Kidney epithelial cell (primary cell): Measurements from ENCODE around the gene CD27. TPM values are rescaled to one million over a fixed set of nuclear protein-coding genes. Genes with fewer than 3 reads are reported as not detected.

ENCODE experiments used
- DNase-seq: peaks from one replicate; pipeline ENCODE4 v3.0.0-alpha.2; 2010; ENCODE audit warnings: low read depth
- H3K27me3 ChIP-seq: 2 replicates; pipeline ENCODE4 v1.6.0; 2011; ENCODE audit warnings: low read length; ENCODE audit not compliant: control insufficient read depth, insufficient read depth
- H3K36me3 ChIP-seq: 2 replicates; pipeline ENCODE4 v1.5.1; 2011; ENCODE audit warnings: low read length; ENCODE audit not compliant: control insufficient read depth, insufficient read depth
- H3K4me3 ChIP-seq: 2 replicates; pipeline ENCODE4 v1.5.1; 2011; ENCODE audit warnings: low read depth, mild to moderate bottlenecking, control low read depth, low read length
- total RNA-seq: library from RNA; depleted of rRNA; stranded (reverse); fragments of >200 nt; gene quantifications from 2 replicates; pipeline ENCODE4 v1.2.3, GENCODE V29; 2015
- TF ChIP-seq, protein P1 (sequence below): IDR thresholded peaks from 2 replicates; pipeline ENCODE4 v1.5.1; 2011; ENCODE audit warnings: mild to moderate bottlenecking, moderate library complexity, low read length, control low read depth, inconsistent platforms; ENCODE audit not compliant: insufficient read depth, poor library complexity, severe bottlenecking

Gene CD27
- not detected in 2 replicates for total RNA-seq

DNA sequence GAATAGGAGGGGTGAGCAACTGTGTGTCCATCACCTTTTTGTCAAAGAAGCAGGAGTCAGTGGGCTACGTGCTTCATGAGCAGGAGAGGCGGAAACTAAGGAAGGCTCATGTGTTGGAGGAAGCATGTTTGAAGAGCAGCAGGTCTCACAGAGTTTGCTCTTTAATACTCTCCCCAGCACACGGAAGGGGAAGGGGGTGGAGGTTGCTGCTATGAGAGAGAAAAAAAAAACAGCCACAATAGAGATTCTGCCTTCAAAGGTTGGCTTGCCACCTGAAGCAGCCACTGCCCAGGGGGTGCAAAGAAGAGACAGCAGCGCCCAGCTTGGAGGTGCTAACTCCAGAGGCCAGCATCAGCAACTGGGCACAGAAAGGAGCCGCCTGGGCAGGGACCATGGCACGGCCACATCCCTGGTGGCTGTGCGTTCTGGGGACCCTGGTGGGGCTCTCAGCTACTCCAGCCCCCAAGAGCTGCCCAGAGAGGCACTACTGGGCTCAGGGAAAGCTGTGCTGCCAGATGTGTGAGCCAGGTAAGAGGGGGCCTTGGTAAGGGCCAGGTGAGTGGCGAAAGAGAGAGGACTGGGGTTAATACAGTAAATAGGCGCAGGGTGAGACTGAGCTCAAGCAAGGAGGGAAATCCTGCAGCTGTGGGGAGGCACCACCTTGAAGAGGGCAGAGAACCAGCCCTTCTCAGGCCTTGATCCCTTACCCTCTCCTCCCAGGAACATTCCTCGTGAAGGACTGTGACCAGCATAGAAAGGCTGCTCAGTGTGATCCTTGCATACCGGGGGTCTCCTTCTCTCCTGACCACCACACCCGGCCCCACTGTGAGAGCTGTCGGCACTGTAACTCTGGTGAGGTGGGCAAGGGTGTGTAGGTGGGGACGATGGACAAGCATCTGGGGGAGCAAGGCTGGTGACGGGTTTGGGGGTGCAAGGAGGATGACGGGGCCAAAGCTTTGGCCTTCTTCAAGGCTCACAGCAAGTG is at the start of gene CD27:
Gene CD27, plus strand, starts transcription at position 252 of the 985 bp plus-strand sequence. Its CDS starts 141 bp downstream, at position 393.
- no peak within 1 kb of the TSS for H3K4me3 ChIP-seq
- no peaks in the 10 kb centered on the region for H3K27me3 ChIP-seq
- H3K36me3 ChIP-seq: no peaks in the 10 kb centered on the region
- TF ChIP-seq, protein P1, sequence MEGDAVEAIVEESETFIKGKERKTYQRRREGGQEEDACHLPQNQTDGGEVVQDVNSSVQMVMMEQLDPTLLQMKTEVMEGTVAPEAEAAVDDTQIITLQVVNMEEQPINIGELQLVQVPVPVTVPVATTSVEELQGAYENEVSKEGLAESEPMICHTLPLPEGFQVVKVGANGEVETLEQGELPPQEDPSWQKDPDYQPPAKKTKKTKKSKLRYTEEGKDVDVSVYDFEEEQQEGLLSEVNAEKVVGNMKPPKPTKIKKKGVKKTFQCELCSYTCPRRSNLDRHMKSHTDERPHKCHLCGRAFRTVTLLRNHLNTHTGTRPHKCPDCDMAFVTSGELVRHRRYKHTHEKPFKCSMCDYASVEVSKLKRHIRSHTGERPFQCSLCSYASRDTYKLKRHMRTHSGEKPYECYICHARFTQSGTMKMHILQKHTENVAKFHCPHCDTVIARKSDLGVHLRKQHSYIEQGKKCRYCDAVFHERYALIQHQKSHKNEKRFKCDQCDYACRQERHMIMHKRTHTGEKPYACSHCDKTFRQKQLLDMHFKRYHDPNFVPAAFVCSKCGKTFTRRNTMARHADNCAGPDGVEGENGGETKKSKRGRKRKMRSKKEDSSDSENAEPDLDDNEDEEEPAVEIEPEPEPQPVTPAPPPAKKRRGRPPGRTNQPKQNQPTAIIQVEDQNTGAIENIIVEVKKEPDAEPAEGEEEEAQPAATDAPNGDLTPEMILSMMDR: no peak
- DNase-seq: no peak

DNA sequence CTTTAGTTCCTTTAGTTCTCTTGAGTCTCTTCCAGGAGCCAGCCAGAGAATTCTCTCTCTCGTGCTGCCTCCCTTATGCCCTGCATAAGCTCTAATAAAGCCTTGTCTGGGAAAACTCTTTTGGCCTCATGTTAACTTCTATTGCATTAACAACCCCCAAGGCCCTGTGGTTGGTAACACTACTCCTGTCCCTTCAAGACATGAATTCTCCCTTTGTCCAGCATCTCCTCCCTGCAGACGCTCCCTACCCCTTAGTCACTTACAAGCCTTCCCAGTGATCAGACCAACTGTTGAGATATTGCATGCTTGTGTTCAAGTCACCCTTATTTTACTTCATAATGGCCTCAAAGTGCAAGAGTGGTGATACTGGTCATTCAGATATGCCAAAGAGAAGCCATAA is 48.7 kb upstream of the CD27 start:
- no peak overlapping the region for H3K4me3 ChIP-seq
- no peaks in the 10 kb centered on the region for H3K27me3 ChIP-seq
- H3K36me3 ChIP-seq: no peaks in the 10 kb centered on the region
- DNase-seq: no peak
- TF ChIP-seq, protein P1: no peak

DNA sequence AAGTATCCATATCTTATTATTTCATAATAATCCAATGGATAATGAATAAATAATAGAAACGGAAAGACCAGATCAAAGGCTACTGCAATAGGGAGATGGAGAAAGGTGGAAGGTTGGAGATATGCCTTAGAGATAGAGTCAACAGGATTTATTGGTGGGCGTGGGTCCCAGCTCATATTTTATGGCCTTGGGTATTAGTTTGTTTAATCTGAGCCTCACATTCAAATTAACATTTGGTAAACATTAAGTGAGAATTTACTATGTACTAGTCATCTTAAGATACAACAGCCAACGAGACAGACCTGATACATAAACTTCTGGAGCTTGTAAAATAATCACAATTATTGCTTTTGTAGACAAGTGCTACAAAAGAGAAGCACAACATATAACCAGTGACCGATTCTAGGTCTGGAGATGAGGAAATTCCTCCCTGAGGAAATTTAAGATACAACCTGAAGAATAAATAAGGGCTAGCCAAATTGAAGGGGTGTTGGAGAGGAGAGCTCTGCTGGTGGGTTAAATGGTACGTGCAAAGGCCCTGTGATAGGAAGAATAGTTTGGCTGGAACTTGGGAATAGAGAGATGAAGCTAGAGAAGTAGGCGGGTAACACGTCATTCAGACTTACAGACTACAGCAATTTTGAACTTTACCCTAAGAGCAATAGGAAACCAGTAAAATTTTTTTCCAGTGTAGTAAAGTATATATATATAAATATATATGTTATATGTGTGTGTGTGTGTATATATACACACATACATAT is 44.7 kb upstream of the CD27 start:
- no peaks in the 10 kb centered on the region for H3K36me3 ChIP-seq
- TF ChIP-seq, protein P1: no peak
- DNase-seq: no peak
- H3K27me3 ChIP-seq: no peaks in the 10 kb centered on the region
- no peak overlapping the region for H3K4me3 ChIP-seq

DNA sequence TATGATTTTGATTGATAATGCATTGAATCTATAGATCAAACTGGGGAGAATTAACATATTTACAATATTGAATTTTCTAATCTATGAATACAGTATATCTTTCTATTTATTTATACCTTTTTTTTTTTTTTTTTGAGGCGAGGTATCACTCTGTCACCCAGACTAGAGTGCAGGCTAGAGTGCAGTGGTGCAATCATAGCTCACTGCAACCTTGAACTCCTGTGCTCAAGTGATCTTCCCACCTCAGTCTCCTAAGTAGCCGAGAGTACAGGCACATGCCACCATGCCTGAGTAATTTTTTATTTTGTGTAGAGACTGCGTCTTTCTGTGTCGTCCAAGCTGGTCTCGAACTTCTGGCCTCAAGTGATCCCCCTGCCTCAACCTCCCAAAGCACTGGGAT is 40.4 kb upstream of the CD27 start:
- no peaks in the 10 kb centered on the region for H3K36me3 ChIP-seq
- no peak for DNase-seq
- TF ChIP-seq, protein P1: no peak

DNA sequence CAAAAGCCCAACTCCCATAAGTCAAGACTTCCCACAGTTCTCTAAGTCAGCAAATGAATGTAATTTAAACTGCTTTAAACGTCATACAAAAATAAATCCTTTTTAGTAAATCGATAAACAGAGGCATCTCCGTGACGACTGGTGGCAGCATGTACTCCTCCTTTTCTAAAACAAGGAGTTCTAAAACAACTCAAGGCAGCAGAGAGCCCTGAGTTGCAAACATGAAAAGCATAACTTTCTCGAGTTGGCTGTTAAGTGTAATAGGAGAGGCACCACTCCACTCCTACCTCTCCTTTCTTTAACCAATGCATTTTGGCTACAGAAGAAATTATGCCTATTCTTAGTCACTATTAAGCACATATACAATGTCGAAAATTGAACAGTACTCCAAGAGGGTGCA is 38.8 kb upstream of the CD27 start:
- no peak for DNase-seq
- Histone ChIP-seq H3K27me3 (no peaks in the 10 kb centered on the region), H3K36me3 (no peaks in the 10 kb centered on the region), H3K4me3 (no peak overlapping the region)
- TF ChIP-seq, protein P1: no peak

More for the DNA sequence above, 40.4 kb upstream of the CD27 start:
- H3K4me3 ChIP-seq: no peak overlapping the region
- H3K27me3 ChIP-seq: no peaks in the 10 kb centered on the region
